Liver (tissue), 9 donors: ENCODE measurements around the gene ARHGAP23. TPM values are rescaled to one million over a fixed set of nuclear protein-coding genes. Genes with fewer than 3 reads are reported as not detected.

Experiments
- DNase-seq: peaks from one replicate; pipeline ENCODE4 v3.0.0-alpha.2; 2017; ENCODE audit warnings: low spot score
- H3K27ac ChIP-seq, 2 donors: one replicate each; pipeline ENCODE4 v1.7.0; 2013; ENCODE audit warnings: inconsistent platforms in 2 of 2, low read length in 2 of 2, control low read depth in 1 of 2, low read depth in 1 of 2, mild to moderate bottlenecking in 1 of 2
- H3K27me3 ChIP-seq, 4 donors: one replicate each; pipeline versions ENCODE4 v1.6.1 to v1.7.0; 2013; ENCODE audit warnings: low read length in 3 of 4, inconsistent platforms in 1 of 4, mild to moderate bottlenecking in 1 of 4, moderate library complexity in 1 of 4; ENCODE audit not compliant: control insufficient read depth in 4 of 4, insufficient read depth in 4 of 4
- H3K36me3 ChIP-seq, 4 donors: one replicate each; pipeline versions ENCODE4 v1.6.1 to v1.7.0; 2013; ENCODE audit warnings: low read length in 3 of 4, mild to moderate bottlenecking in 3 of 4, low read depth in 1 of 4, moderate library complexity in 1 of 4; ENCODE audit not compliant: control insufficient read depth in 4 of 4, insufficient read depth in 3 of 4
- H3K4me1 ChIP-seq, 4 donors: one replicate each; pipeline versions ENCODE4 v1.6.1 to v1.7.0; 2013; ENCODE audit warnings: low read length in 3 of 4, mild to moderate bottlenecking in 3 of 4, moderate library complexity in 1 of 4; ENCODE audit not compliant: control insufficient read depth in 4 of 4, insufficient read depth in 4 of 4
- H3K4me3 ChIP-seq, 3 donors: one replicate each; pipeline versions ENCODE4 v1.6.1 to v1.7.0; 2013; ENCODE audit warnings: low read length in 3 of 3, control low read depth in 1 of 3, low read depth in 1 of 3, mild to moderate bottlenecking in 1 of 3
- H3K9ac ChIP-seq, 2 donors: one replicate each; pipeline ENCODE4 v1.7.0; 2013; ENCODE audit warnings: low read length in 2 of 2, mild to moderate bottlenecking in 2 of 2, moderate library complexity in 2 of 2, control low read depth in 1 of 2, low read depth in 1 of 2
- H3K9me3 ChIP-seq, 4 donors: one replicate each; pipeline versions ENCODE4 v1.6.1 to v1.7.0; 2013; ENCODE audit warnings: low read length in 3 of 4; ENCODE audit not compliant: control insufficient read depth in 4 of 4
- FOXA1 ChIP-seq: IDR thresholded peaks from 2 replicates; pipeline ENCODE4 v1.6.1; 2016; ENCODE audit warnings: antibody characterized with exemption
- GABPA ChIP-seq, 2 donors: IDR thresholded peaks in 1 of 2; conservative IDR thresholded peaks in 1 of 2; 2 replicates each; pipeline ENCODE4 v1.6.1; 2016; ENCODE audit warnings: antibody characterized with exemption in 2 of 2, mild to moderate bottlenecking in 1 of 2, moderate library complexity in 1 of 2
- HNF4A ChIP-seq, 2 donors: conservative IDR thresholded peaks; 2 replicates each; pipeline ENCODE4 v1.6.1; 2016; ENCODE audit warnings: antibody characterized with exemption in 2 of 2, mild to moderate bottlenecking in 2 of 2
- HNF4G ChIP-seq: IDR thresholded peaks from 2 replicates; pipeline ENCODE4 v1.6.1; 2016; ENCODE audit warnings: antibody characterized with exemption
- JUND ChIP-seq, 2 donors: IDR thresholded peaks; 2 replicates each; pipeline ENCODE4 v1.6.1; 2016; ENCODE audit warnings: antibody characterized with exemption in 2 of 2
- NR2F2 ChIP-seq: IDR thresholded peaks from 2 replicates; pipeline ENCODE4 v1.6.1; 2016; ENCODE audit warnings: antibody characterized with exemption
- RXRA ChIP-seq, 2 donors: IDR thresholded peaks; 2 replicates each; pipeline ENCODE4 v1.6.1; 2017 to 2018; ENCODE audit warnings: antibody characterized with exemption in 2 of 2, mild to moderate bottlenecking in 1 of 2
- whole genome bisulfite sequencing: extraction: QIAGEN DNeasy Blood & Tissue Kit; methylation state at CpG from one replicate; pipeline ENCODE4 v1.1.7; 2013; 5-methylcytosine and 5-hydroxymethylcytosine counted together
- polyA plus RNA-seq, 2 donors: library from polyadenylated mRNA; stranded (reverse) in 1 of 2; unstranded in 1 of 2; fragments of 200-250 nt in 1 of 2; fragments of >200 nt in 1 of 2; fragmentation: Nextera tagmentation in 1 of 2; extraction: Ambion mirVana in 1 of 2; gene quantifications; one replicate each; pipeline versions ENCODE4 v1.2.1 to v1.2.3, GENCODE V29; 2013 to 2015
- total RNA-seq, 2 donors: library from RNA; depleted of rRNA; stranded (reverse); fragments of >200 nt; gene quantifications; one replicate each; pipeline ENCODE4 v1.2.3, GENCODE V29; 2014
- TF ChIP-seq, protein P1 (sequence below): IDR thresholded peaks from 2 replicates; pipeline ENCODE4 v1.6.1; 2016; ENCODE audit warnings: antibody characterized with exemption
- TF ChIP-seq, protein P2 (sequence below): IDR thresholded peaks from 2 replicates; pipeline ENCODE4 v1.6.1; 2016; ENCODE audit warnings: antibody characterized with exemption, mild to moderate bottlenecking
- TF ChIP-seq, protein P3 (sequence below): fragments of 150-350 bp; IDR thresholded peaks from 2 replicates; pipeline ENCODE4 v1.5.1; 2017; ENCODE audit warnings: improper control_type of control experiment, low read depth, low read length; ENCODE audit not compliant: missing input control
- TF ChIP-seq, protein P4 (sequence below): IDR thresholded peaks from 2 replicates; pipeline ENCODE4 v1.6.1; 2016; ENCODE audit warnings: antibody characterized with exemption
- donor health status: healthy.
- donor health status: healthy.
- donor health status: healthy.
- donor health status: healthy.
- donor health status: healthy.

The ARHGAP23 gene
- total and polyA plus RNA-seq, 4 donors = 0.28 to 31.8 (median 4.6) TPM

DNA sequence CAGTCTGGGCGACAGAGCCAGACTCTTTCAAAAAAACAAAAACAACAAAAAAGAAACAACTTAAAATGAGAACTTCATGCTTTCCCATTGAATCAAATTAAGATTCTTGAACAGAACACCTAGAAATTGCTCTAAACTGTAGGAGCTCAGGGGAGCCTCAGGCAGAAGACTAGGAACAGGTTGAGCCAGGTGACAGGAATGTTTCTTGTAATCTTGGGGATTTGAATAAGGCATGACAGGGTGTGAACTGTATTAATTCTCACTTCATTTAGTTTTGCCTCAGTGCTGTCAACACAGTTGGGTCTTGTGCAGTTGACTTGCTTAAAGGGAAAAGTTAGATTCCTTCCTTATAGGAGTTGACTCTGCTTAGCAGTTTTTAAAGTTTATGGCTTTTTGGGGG is 48.8 kb upstream of the ARHGAP23 start:
- TF ChIP-seq, protein P1, sequence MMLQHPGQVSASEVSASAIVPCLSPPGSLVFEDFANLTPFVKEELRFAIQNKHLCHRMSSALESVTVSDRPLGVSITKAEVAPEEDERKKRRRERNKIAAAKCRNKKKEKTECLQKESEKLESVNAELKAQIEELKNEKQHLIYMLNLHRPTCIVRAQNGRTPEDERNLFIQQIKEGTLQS = no peak
- no peak for TF ChIP-seq HNF4G
- TF ChIP-seq FOXA1 = no peak
- TF ChIP-seq, protein P2, sequence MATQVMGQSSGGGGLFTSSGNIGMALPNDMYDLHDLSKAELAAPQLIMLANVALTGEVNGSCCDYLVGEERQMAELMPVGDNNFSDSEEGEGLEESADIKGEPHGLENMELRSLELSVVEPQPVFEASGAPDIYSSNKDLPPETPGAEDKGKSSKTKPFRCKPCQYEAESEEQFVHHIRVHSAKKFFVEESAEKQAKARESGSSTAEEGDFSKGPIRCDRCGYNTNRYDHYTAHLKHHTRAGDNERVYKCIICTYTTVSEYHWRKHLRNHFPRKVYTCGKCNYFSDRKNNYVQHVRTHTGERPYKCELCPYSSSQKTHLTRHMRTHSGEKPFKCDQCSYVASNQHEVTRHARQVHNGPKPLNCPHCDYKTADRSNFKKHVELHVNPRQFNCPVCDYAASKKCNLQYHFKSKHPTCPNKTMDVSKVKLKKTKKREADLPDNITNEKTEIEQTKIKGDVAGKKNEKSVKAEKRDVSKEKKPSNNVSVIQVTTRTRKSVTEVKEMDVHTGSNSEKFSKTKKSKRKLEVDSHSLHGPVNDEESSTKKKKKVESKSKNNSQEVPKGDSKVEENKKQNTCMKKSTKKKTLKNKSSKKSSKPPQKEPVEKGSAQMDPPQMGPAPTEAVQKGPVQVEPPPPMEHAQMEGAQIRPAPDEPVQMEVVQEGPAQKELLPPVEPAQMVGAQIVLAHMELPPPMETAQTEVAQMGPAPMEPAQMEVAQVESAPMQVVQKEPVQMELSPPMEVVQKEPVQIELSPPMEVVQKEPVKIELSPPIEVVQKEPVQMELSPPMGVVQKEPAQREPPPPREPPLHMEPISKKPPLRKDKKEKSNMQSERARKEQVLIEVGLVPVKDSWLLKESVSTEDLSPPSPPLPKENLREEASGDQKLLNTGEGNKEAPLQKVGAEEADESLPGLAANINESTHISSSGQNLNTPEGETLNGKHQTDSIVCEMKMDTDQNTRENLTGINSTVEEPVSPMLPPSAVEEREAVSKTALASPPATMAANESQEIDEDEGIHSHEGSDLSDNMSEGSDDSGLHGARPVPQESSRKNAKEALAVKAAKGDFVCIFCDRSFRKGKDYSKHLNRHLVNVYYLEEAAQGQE = no peak
- no peak overlapping the region for H3K4me3 ChIP-seq
- no peak overlapping the region for H3K9ac ChIP-seq
- no peak overlapping the region for H3K27ac ChIP-seq
- no peaks in the 10 kb centered on the region for H3K27me3 ChIP-seq
- WGBS = 94% methylated on average over 1 of the region's 1 CpG
- H3K9me3 ChIP-seq = no peaks in the 10 kb centered on the region
- H3K36me3 ChIP-seq = peaks cover 0 to 14% (median 8%) of the 10 kb centered on the region in 4 donors
- no peak for DNase-seq
- H3K4me1 ChIP-seq = no peaks in the 10 kb centered on the region

DNA sequence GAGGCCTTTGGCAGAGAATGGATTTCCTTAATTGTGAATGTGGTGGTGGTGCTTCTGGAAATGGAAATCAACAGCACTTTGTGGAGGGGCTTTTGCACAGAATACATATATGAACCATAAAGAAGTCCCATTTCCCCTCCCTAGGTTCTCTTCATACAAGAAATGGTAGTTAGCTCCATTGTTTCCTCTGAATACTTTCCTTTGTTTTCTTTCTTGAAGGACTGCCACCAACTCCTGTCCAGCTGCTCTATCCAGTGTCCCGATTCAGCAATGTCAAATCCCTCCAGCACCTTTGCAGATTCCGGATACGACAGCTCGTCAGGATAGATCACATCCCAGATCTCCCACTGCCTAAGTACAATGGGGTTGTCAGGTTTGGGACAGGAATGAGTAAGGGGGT is 33.2 kb upstream of the ARHGAP23 start:
- Histone ChIP-seq H3K4me1 (no peaks in the 10 kb centered on the region), H3K27ac (no peak overlapping the region), H3K4me3 (no peak overlapping the region), H3K9me3 (no peaks in the 10 kb centered on the region), H3K36me3 (peaks cover 5 to 42% (median 34%) of the 10 kb centered on the region in 4 donors), H3K9ac (no peak overlapping the region), H3K27me3 (no peaks in the 10 kb centered on the region)
- no peak for DNase-seq
- TF ChIP-seq, protein P1 = no peak
- TF ChIP-seq RXRA (IDR thresholded peaks at IDR 0.05) = no peak
- TF ChIP-seq GABPA (IDR thresholded peaks at IDR 0.05 in 1 of 2, conservative IDR thresholded peaks at IDR 0.05 in 1 of 2) = no peak
- no peak for TF ChIP-seq JUND (IDR thresholded peaks at IDR 0.05)
- no peak for TF ChIP-seq HNF4A (conservative IDR thresholded peaks at IDR 0.05)
- TF ChIP-seq, protein P3, sequence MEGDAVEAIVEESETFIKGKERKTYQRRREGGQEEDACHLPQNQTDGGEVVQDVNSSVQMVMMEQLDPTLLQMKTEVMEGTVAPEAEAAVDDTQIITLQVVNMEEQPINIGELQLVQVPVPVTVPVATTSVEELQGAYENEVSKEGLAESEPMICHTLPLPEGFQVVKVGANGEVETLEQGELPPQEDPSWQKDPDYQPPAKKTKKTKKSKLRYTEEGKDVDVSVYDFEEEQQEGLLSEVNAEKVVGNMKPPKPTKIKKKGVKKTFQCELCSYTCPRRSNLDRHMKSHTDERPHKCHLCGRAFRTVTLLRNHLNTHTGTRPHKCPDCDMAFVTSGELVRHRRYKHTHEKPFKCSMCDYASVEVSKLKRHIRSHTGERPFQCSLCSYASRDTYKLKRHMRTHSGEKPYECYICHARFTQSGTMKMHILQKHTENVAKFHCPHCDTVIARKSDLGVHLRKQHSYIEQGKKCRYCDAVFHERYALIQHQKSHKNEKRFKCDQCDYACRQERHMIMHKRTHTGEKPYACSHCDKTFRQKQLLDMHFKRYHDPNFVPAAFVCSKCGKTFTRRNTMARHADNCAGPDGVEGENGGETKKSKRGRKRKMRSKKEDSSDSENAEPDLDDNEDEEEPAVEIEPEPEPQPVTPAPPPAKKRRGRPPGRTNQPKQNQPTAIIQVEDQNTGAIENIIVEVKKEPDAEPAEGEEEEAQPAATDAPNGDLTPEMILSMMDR = no peak
- TF ChIP-seq FOXA1 = no peak
- WGBS = 96% methylated on average over 4 of the region's 4 CpGs

DNA sequence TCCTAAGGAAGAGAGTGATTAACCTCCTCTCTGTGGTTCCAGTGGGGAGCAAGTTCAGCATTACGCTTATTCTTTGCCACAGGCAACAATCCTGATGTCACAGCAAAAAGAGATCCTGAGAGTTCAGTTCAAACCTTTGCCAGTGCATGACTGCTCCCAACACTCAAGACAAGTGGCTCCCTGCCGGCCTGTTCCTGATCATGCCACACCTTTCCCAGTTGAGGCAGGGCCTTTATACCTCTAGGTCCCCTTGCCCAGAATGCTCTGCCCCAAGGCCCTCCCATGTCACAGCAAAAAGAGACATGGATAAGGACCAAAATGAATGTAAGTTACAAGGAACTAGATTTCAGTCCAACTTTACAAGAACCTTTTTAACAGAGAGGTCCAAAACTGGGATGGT is 31.0 kb upstream of the ARHGAP23 start:
- Histone ChIP-seq H3K27me3 (no peaks in the 10 kb centered on the region), H3K27ac (no peak overlapping the region), H3K9ac (no peak overlapping the region), H3K36me3 (peaks cover 6 to 61% (median 40%) of the 10 kb centered on the region in 4 donors), H3K4me3 (no peak overlapping the region), H3K4me1 (no peaks in the 10 kb centered on the region), H3K9me3 (no peaks in the 10 kb centered on the region)
- no peak for DNase-seq
- TF ChIP-seq, protein P4, sequence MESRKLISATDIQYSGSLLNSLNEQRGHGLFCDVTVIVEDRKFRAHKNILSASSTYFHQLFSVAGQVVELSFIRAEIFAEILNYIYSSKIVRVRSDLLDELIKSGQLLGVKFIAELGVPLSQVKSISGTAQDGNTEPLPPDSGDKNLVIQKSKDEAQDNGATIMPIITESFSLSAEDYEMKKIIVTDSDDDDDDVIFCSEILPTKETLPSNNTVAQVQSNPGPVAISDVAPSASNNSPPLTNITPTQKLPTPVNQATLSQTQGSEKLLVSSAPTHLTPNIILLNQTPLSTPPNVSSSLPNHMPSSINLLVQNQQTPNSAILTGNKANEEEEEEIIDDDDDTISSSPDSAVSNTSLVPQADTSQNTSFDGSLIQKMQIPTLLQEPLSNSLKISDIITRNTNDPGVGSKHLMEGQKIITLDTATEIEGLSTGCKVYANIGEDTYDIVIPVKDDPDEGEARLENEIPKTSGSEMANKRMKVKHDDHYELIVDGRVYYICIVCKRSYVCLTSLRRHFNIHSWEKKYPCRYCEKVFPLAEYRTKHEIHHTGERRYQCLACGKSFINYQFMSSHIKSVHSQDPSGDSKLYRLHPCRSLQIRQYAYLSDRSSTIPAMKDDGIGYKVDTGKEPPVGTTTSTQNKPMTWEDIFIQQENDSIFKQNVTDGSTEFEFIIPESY = no peak
- TF ChIP-seq, protein P3 = no peak
- no peak for TF ChIP-seq NR2F2
- WGBS = 96% methylated on average over 2 of the region's 2 CpGs
